ENCODE data around the gene CALM1.

The CALM1 gene

GRCh38 chr14:90455100-90455571, 58.3 kb downstream of the CALM1 start:
- Histone ChIP-seq H3K27me3 (ENCODE audit: insufficient read depth, insufficient read length) (no peaks in the 10 kb centered on the region), H3K36me3 (ENCODE audit: insufficient read depth, insufficient read length, low read length) (no peaks in the 10 kb centered on the region), H3K4me3 (ENCODE audit: insufficient read length, low read depth) (no peak overlapping the region), H3K9ac (ENCODE audit: insufficient read length, low read depth) (no peak overlapping the region), H3K9me3 (ENCODE audit: insufficient read depth, low read length) (no peaks in the 10 kb centered on the region), H3K4me1 (ENCODE audit: insufficient read depth, insufficient read length) (no peaks in the 10 kb centered on the region)
- TF ChIP-seq YY1 (IDR thresholded peaks at IDR 0.05; ENCODE audit: insufficient read depth, insufficient read length) (no peak), ZNF274 (IDR thresholded peaks at IDR 0.05; ENCODE audit: low read depth, low read length) (no peak), SUZ12 (IDR thresholded peaks at IDR 0.05; ENCODE audit: extremely low read depth, insufficient read depth, insufficient read length) (no peak)
- DNase-seq (ENCODE audit: low read depth, low spot score) = no peak

GRCh38 chr14:90456551-90456950, 59.7 kb downstream of the CALM1 start:
- no peaks in the 10 kb centered on the region for H3K9me3 ChIP-seq (ENCODE audit: insufficient read depth, low read length)
- no peak overlapping the region for H3K4me3 ChIP-seq (ENCODE audit: insufficient read length, low read depth)
- H3K4me1 ChIP-seq (ENCODE audit: insufficient read depth, insufficient read length) = no peaks in the 10 kb centered on the region
- H3K36me3 ChIP-seq (ENCODE audit: insufficient read depth, insufficient read length, low read length) = no peaks in the 10 kb centered on the region
- DNase-seq (ENCODE audit: low read depth, low spot score) = no peak
- TF ChIP-seq YY1 (IDR thresholded peaks at IDR 0.05; ENCODE audit: insufficient read depth, insufficient read length) (no peak), ZNF274 (IDR thresholded peaks at IDR 0.05; ENCODE audit: low read depth, low read length) (no peak), SUZ12 (IDR thresholded peaks at IDR 0.05; ENCODE audit: extremely low read depth, insufficient read depth, insufficient read length) (no peak)
- no peaks in the 10 kb centered on the region for H3K27me3 ChIP-seq (ENCODE audit: insufficient read depth, insufficient read length)
- H3K9ac ChIP-seq (ENCODE audit: insufficient read length, low read depth) = no peak overlapping the region

GRCh38 chr14:90457186-90457585, 60.4 kb downstream of the CALM1 start:
- no peak for TF ChIP-seq YY1 (IDR thresholded peaks at IDR 0.05; ENCODE audit: insufficient read depth, insufficient read length)
- no peak for TF ChIP-seq ZNF274 (IDR thresholded peaks at IDR 0.05; ENCODE audit: low read depth, low read length)
- no peak for TF ChIP-seq SUZ12 (IDR thresholded peaks at IDR 0.05; ENCODE audit: extremely low read depth, insufficient read depth, insufficient read length)
- no peak overlapping the region for H3K4me3 ChIP-seq (ENCODE audit: insufficient read length, low read depth)
- DNase-seq (ENCODE audit: low read depth, low spot score) = no peak
- no peaks in the 10 kb centered on the region for H3K36me3 ChIP-seq (ENCODE audit: insufficient read depth, insufficient read length, low read length)
- H3K9me3 ChIP-seq (ENCODE audit: insufficient read depth, low read length) = no peaks in the 10 kb centered on the region
- no peaks in the 10 kb centered on the region for H3K27me3 ChIP-seq (ENCODE audit: insufficient read depth, insufficient read length)
- H3K9ac ChIP-seq (ENCODE audit: insufficient read length, low read depth) = no peak overlapping the region
- no peaks in the 10 kb centered on the region for H3K4me1 ChIP-seq (ENCODE audit: insufficient read depth, insufficient read length)

All from NT2/D1 (cell line).